B cell (primary cell): ENCODE measurements around the gene SAMD4A. TPM values are rescaled to one million over a fixed set of nuclear protein-coding genes. Genes with fewer than 3 reads are reported as not detected.

Experiments used
- ATAC-seq: fragments of 200-7000 bp; cut with Tn5 transposase; one replicate; pipeline ENCODE4 v1.10.0; 2021; ENCODE audit warnings: low read depth, mild to moderate bottlenecking, moderate number of reproducible peaks, moderate library complexity
- CTCF ChIA-PET: fragments of 350-600 bp; sonication (Branson Sonifier 250); formaldehyde crosslinking; loops from one replicate; lab custom pipeline; 2021; ENCODE audit warnings: antibody characterized with exemption, inconsistent platforms; lab: Charles Lee
- POLR2A ChIA-PET: fragments of 350-600 bp; sonication (Branson Sonifier 250); formaldehyde crosslinking; loops from one replicate; lab custom pipeline; 2021; ENCODE audit warnings: antibody characterized with exemption; lab: Charles Lee
- DNase-seq: peaks from one replicate; pipeline ENCODE4 v3.0.0; 2013
- H2AFZ ChIP-seq: 2 replicates; pipeline ENCODE4 v1.6.1; 2012; ENCODE audit warnings: mild to moderate bottlenecking, low read depth, low read length; ENCODE audit not compliant: insufficient read depth, poor library complexity, severe bottlenecking
- H3K27ac ChIP-seq, 2 donors: 1 replicate in 1 of 2; 2 replicates in 1 of 2; pipeline ENCODE4 v1.5.1; 2012 to 2013; ENCODE audit warnings: low read length in 2 of 2, mild to moderate bottlenecking in 2 of 2, moderate library complexity in 1 of 2
- H3K27me3 ChIP-seq, 4 experiments: fragments of 200-600 bp in 1 of 4; sonication (generic) in 1 of 4; replicated peaks in 1 of 4; 1 replicate in 2 of 4; 2 replicates in 2 of 4; pipeline versions ENCODE4 v1.6.1 to v1.7.0; 2013 to 2016; ENCODE audit warnings: low read length in 3 of 4, mild to moderate bottlenecking in 2 of 4, mixed read lengths in 1 of 4, moderate library complexity in 1 of 4; ENCODE audit not compliant: insufficient read depth in 4 of 4, control insufficient read depth in 3 of 4; ENCODE audit errors: control extremely low read depth in 1 of 4
- H3K36me3 ChIP-seq, 2 experiments: replicated peaks in 1 of 2; 1 replicate in 1 of 2; 2 replicates in 1 of 2; pipeline versions ENCODE4 v1.6.1 to v1.7.1; 2013; ENCODE audit warnings: low read length in 1 of 2; ENCODE audit not compliant: insufficient read depth in 2 of 2, control insufficient read depth in 1 of 2; ENCODE audit errors: control extremely low read depth in 1 of 2, extremely low read depth in 1 of 2
- H3K4me1 ChIP-seq, 2 donors: fragments of 200-600 bp in 1 of 2; sonication (generic) in 1 of 2; 1 replicate in 1 of 2; 2 replicates in 1 of 2; pipeline versions ENCODE4 v1.5.1 to v1.6.1; 2013 to 2017; ENCODE audit warnings: low read length in 2 of 2; ENCODE audit not compliant: control insufficient read depth in 2 of 2, insufficient read depth in 2 of 2
- H3K4me2 ChIP-seq: replicated peaks from 2 replicates; pipeline ENCODE3; 2012; ENCODE audit warnings: mild to moderate bottlenecking, low read depth, low read length; ENCODE audit not compliant: poor library complexity, severe bottlenecking
- H3K4me3 ChIP-seq, 5 experiments: fragments of 200-600 bp in 1 of 5; sonication (generic) in 1 of 5; 1 replicate in 3 of 5; 2 replicates in 2 of 5; pipeline versions ENCODE4 v1.5.1 to v1.7.0; 2011 to 2016; ENCODE audit warnings: low read length in 4 of 5, mild to moderate bottlenecking in 4 of 5, low read depth in 2 of 5, control low read depth in 1 of 5, moderate library complexity in 1 of 5; ENCODE audit not compliant: insufficient read depth in 1 of 5; ENCODE audit errors: control extremely low read depth in 1 of 5, extremely low read depth in 1 of 5
- H3K79me2 ChIP-seq: fragments of 200-600 bp; sonication (generic); one replicate; pipeline ENCODE4 v1.6.0; 2016; ENCODE audit warnings: low read length; ENCODE audit not compliant: control insufficient read depth, insufficient read depth
- H3K9ac ChIP-seq: fragments of 200-600 bp; sonication (generic); 2 replicates; pipeline ENCODE4 v1.6.1; 2017; ENCODE audit warnings: mild to moderate bottlenecking, low read length, moderate library complexity
- H3K9me3 ChIP-seq, 3 donors: one replicate each; pipeline versions ENCODE4 v1.6.1 to v1.7.1; 2013; ENCODE audit warnings: low read length in 2 of 3; ENCODE audit not compliant: control insufficient read depth in 2 of 3, insufficient read depth in 1 of 3; ENCODE audit errors: control extremely low read depth in 1 of 3
- H4K20me1 ChIP-seq: 2 replicates; pipeline ENCODE4 v1.6.0; 2012; ENCODE audit warnings: mild to moderate bottlenecking, low read length; ENCODE audit not compliant: insufficient read depth, control insufficient read depth, poor library complexity, severe bottlenecking
- H3K27ac Mint-ChIP-seq: one replicate; pipeline ENCODE4 v1.8.0; 2021; ENCODE audit warnings: mixed read lengths
- H3K27me3 Mint-ChIP-seq: one replicate; pipeline ENCODE4 v1.8.0; 2021; ENCODE audit warnings: mixed read lengths
- H3K4me1 Mint-ChIP-seq: one replicate; pipeline ENCODE4 v1.8.0; 2021; ENCODE audit warnings: mixed read lengths
- H3K4me3 Mint-ChIP-seq: one replicate; pipeline ENCODE4 v1.8.0; 2021; ENCODE audit warnings: mixed read lengths
- H3K9me3 Mint-ChIP-seq: one replicate; pipeline ENCODE4 v1.8.0; 2022; ENCODE audit warnings: mixed read lengths; ENCODE audit not compliant: insufficient read depth
- CTCF ChIP-seq: fragments of 200-600 bp; IDR thresholded peaks from one replicate; pipeline ENCODE4 v1.8.0; 2022; ENCODE audit warnings: antibody characterized with exemption, mild to moderate bottlenecking
- EZH2 ChIP-seq: IDR thresholded peaks from 2 replicates; pipeline ENCODE4 v1.6.1; 2012; ENCODE audit warnings: borderline replicate concordance, low read depth, mild to moderate bottlenecking, moderate library complexity, low read length; ENCODE audit not compliant: insufficient read depth, poor library complexity, severe bottlenecking
- WGBS: methylation state at CpG from one replicate; pipeline ENCODE4 v1.1.5; 2013; ENCODE audit warnings: missing lambda C conversion rate; ENCODE audit not compliant: insufficient coverage; 5-methylcytosine and 5-hydroxymethylcytosine counted together
- intact Hi-C: fragments of 100-400 bp; cut with micrococcal nuclease; formaldehyde crosslinking; loops from one replicate; pipeline ENCODE4 v1.10.0; 2022
- polyA plus RNA-seq: library from polyadenylated mRNA; depleted of rRNA; stranded (reverse); fragments of >200 nt; gene quantifications from 2 replicates; pipeline ENCODE4 v1.2.3, GENCODE V29; 2012
- total RNA-seq, 2 donors: library from RNA; stranded (reverse); fragments of 120-200 nt in 1 of 2; gene quantifications; 1 replicate in 1 of 2; 2 replicates in 1 of 2; pipeline versions ENCODE4 v1.2.3 to v1.2.4, GENCODE V29; 2013 to 2022

SAMD4A gene
- total and polyA plus RNA-seq, 2 donors (not counting 1 experiment from before 2014, with no cell fraction given), result 5.7 to 13.7 TPM

DNA sequence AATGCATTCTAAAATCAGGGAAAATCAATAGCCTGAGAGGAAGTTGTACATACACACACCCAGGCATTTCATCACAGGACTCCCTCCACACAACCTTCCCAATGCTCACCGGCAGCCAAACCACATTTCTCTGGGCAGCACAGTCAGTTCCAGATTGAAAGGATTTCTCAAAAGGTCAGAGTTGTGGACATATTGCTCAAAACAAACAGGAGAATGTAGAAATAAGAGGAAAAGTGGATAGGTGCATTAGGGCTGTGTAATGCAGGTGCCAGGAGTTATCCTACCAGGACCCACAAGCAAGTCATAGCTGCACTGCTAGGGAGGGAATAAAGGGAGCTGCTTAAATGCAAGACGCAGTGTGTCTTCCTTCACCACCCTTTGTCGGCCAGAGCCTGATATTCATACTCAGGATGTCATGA lies 272.8 kb downstream of the SAMD4A start:
- CTCF ChIA-PET, result no interaction called here

DNA sequence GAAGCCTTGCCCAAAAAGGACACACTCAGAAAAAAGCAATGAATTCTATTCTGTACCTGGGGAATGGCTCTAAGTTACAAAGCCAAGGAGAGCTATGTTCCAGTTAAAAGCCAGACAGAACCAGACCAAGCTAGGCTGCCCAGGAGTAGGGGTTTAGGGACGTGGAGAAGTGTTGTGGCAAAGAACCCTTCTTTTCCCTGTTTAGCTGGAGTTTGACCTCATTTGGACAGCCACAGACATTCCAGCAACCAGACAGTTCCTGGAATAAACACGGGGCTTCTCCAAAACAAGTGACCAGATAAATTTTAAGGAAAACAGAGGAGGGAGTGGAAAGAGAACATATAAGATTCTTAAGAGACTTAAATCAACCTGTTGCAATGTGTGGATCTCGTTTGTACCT lies 273.4 kb downstream of the SAMD4A start:
- H3K9ac ChIP-seq, result no peak overlapping the region
- no peak overlapping the region for H2AFZ ChIP-seq
- intact Hi-C loops, result no loop called here
- TF ChIP-seq EZH2 (no peak), CTCF (no peak)
- no peak overlapping the region for H3K27ac Mint-ChIP-seq
- ATAC-seq (no peak), DNase-seq (no peak)
- no peak overlapping the region for H3K27ac ChIP-seq
- POLR2A ChIA-PET, result no interaction called here
- WGBS, result no CpG with 5 or more reads among the region's 3 CpGs
- no peaks in the 10 kb centered on the region for H3K79me2 ChIP-seq
- H3K9me3 ChIP-seq, result no peaks in the 10 kb centered on the region
- CTCF ChIA-PET, result no interaction called here
- no peak overlapping the region for H3K4me3 ChIP-seq
- no peaks in the 10 kb centered on the region for H3K9me3 Mint-ChIP-seq
- H3K4me3 Mint-ChIP-seq, result no peak overlapping the region
- no peak overlapping the region for H3K4me2 ChIP-seq
- no peaks in the 10 kb centered on the region for H3K4me1 Mint-ChIP-seq
- H4K20me1 ChIP-seq, result no peaks in the 10 kb centered on the region
- H3K27me3 ChIP-seq, result no peaks in the 10 kb centered on the region
- H3K36me3 ChIP-seq, result peaks cover 0 to 10% of the 10 kb centered on the region in 2 experiments
- H3K4me1 ChIP-seq, result no peaks in the 10 kb centered on the region
- H3K27me3 Mint-ChIP-seq, result no peaks in the 10 kb centered on the region

More for the DNA sequence above, 272.8 kb downstream of the SAMD4A start:
- Histone ChIP-seq H3K79me2 (no peaks in the 10 kb centered on the region), H3K9me3 (no peaks in the 10 kb centered on the region), H2AFZ (no peak overlapping the region), H4K20me1 (no peaks in the 10 kb centered on the region), H3K4me3 (no peak overlapping the region), H3K9ac (no peak overlapping the region), H3K36me3 (peaks cover 0 to 10% of the 10 kb centered on the region in 2 experiments), H3K27me3 (no peaks in the 10 kb centered on the region), H3K4me2 (no peak overlapping the region), H3K27ac (no peak overlapping the region), H3K4me1 (no peaks in the 10 kb centered on the region)
- Mint-ChIP-seq H3K27me3 (no peaks in the 10 kb centered on the region), H3K4me1 (no peaks in the 10 kb centered on the region), H3K27ac (no peak overlapping the region), H3K4me3 (no peak overlapping the region), H3K9me3 (no peaks in the 10 kb centered on the region)
- TF ChIP-seq CTCF (no peak), EZH2 (no peak)
- POLR2A ChIA-PET, result no interaction called here
- ATAC-seq (no peak), DNase-seq (no peak)
- intact Hi-C loops, result no loop called here
- no CpG with 5 or more reads among the region's 3 CpGs for WGBS
